Lung (tissue), 12 donors: ENCODE results near the gene TMEM151B. TPM values are rescaled to one million over a fixed set of nuclear protein-coding genes. Genes with fewer than 3 reads are reported as not detected.

ENCODE experiments used
- ATAC-seq: fragments of 200-7000 bp; cut with Tn5 transposase; one replicate; pipeline ENCODE4 v1.9.1; 2020; ENCODE audit warnings: moderate number of reproducible peaks; ENCODE audit not compliant: insufficient read depth, low FRiP score
- DNase-seq, 3 donors: peaks; one replicate each; pipeline ENCODE4 v3.0.0-alpha.2; 2013 to 2017
- H3K27ac ChIP-seq, 2 donors: one replicate each; pipeline ENCODE4 v1.5.1; 2013; ENCODE audit warnings: mild to moderate bottlenecking in 2 of 2, moderate library complexity in 2 of 2, control low read depth in 1 of 2, inconsistent platforms in 1 of 2, low read depth in 1 of 2, low read length in 1 of 2
- H3K27me3 ChIP-seq, 3 donors: one replicate each; pipeline ENCODE4 v1.5.1; 2013; ENCODE audit warnings: low read length in 2 of 3; ENCODE audit not compliant: control insufficient read depth in 3 of 3, insufficient read depth in 3 of 3
- H3K36me3 ChIP-seq, 4 donors: one replicate each; pipeline ENCODE4 v1.5.1; 2013; ENCODE audit warnings: low read length in 4 of 4, mild to moderate bottlenecking in 1 of 4, moderate library complexity in 1 of 4; ENCODE audit not compliant: control insufficient read depth in 4 of 4, insufficient read depth in 4 of 4
- H3K4me1 ChIP-seq, 5 donors: one replicate each; pipeline ENCODE4 v1.5.1; 2013; ENCODE audit warnings: low read length in 5 of 5, mild to moderate bottlenecking in 2 of 5, moderate library complexity in 1 of 5; ENCODE audit not compliant: control insufficient read depth in 5 of 5, insufficient read depth in 5 of 5
- H3K4me3 ChIP-seq: one replicate; pipeline ENCODE4 v1.5.1; 2013; ENCODE audit warnings: mild to moderate bottlenecking, control low read depth, moderate library complexity
- H3K9ac ChIP-seq, 2 donors: one replicate each; pipeline ENCODE4 v1.5.1; 2013; ENCODE audit warnings: low read length in 2 of 2, control low read depth in 1 of 2; ENCODE audit not compliant: insufficient read depth in 1 of 2
- H3K9me3 ChIP-seq, 4 donors: one replicate each; pipeline ENCODE4 v1.5.1; 2013; ENCODE audit warnings: low read length in 3 of 4, mild to moderate bottlenecking in 1 of 4, moderate library complexity in 1 of 4; ENCODE audit not compliant: control insufficient read depth in 4 of 4, insufficient read depth in 3 of 4
- CTCF ChIP-seq: IDR thresholded peaks from 2 replicates; pipeline ENCODE4 v1.5.1; 2012; ENCODE audit warnings: mild to moderate bottlenecking; ENCODE audit errors: control extremely low read depth, extremely low read depth
- WGBS, 2 donors: extraction: QIAGEN DNeasy Blood & Tissue Kit; methylation state at CpG; one replicate each; pipeline ENCODE4 v1.1.7; 2013; 5-methylcytosine and 5-hydroxymethylcytosine counted together
- polyA plus RNA-seq, 2 donors: library from polyadenylated mRNA; stranded (reverse); fragments of 200-250 nt; gene quantifications; one replicate each; pipeline ENCODE4 v1.2.1, GENCODE V29; 2013
- total RNA-seq, 2 donors: library from RNA; depleted of rRNA in 1 of 2; stranded (reverse); fragments of >200 nt in 1 of 2; gene quantifications; one replicate each; pipeline ENCODE4 v1.2.1, GENCODE V29; 2014 to 2021
- donor health status: control.
- donor health status: control.
- donor health status: Bipolar disorder and iron deficiency.
- donor health status: healthy.
- donor health status: DM: yes; HTN: yes; CAD: no.

The TMEM151B gene
- total and polyA plus RNA-seq, 4 donors = 0.02 to 0.21 (median 0.08) TPM

- no peak for DNase-seq
- TF ChIP-seq CTCF = no peak
These were observed 31.4 kb upstream of the TMEM151B start for GRCh38 chr6:44238687-44239350.

GRCh38 chr6:44243345-44243744 lies 26.9 kb upstream of the TMEM151B start:
- no peak for DNase-seq
- peaks cover 0 to 10% (median 1%) of the 10 kb centered on the region in 5 donors for H3K4me1 ChIP-seq
- H3K27ac ChIP-seq = no peak overlapping the region
- no peaks in the 10 kb centered on the region for H3K27me3 ChIP-seq
- peaks cover 0 to 3% (median under 1%) of the 10 kb centered on the region in 4 donors for H3K36me3 ChIP-seq
- H3K9ac ChIP-seq = no peak overlapping the region
- no peak for ATAC-seq
- TF ChIP-seq CTCF = no peak
- 97% methylated on average over 7 of the region's 7 CpGs for WGBS, 2 donors
- no peaks in the 10 kb centered on the region for H3K9me3 ChIP-seq
- no peak overlapping the region for H3K4me3 ChIP-seq

More at GRCh38 chr6:44238687-44239350, 31.4 kb upstream of the TMEM151B start:
- Histone ChIP-seq H3K4me3 (no peak overlapping the region), H3K9me3 (no peaks in the 10 kb centered on the region), H3K4me1 (peaks cover 0 to 19% (median 4%) of the 10 kb centered on the region in 5 donors), H3K27me3 (no peaks in the 10 kb centered on the region), H3K9ac (no peak overlapping the region), H3K36me3 (no peaks in the 10 kb centered on the region), H3K27ac (peak overlapping the region in 1 of 2 donors; percentile 47)
- no peak for ATAC-seq
- 89 to 93% methylated on average over 7 of the region's 7 CpGs for WGBS, 2 donors

- H3K9ac ChIP-seq = no peak overlapping the region
These were observed 24.8 kb upstream of the TMEM151B start for GRCh38 chr6:44245391-44245911.

More at GRCh38 chr6:44245391-44245911, 24.8 kb upstream of the TMEM151B start:
- Histone ChIP-seq H3K4me3 (no peak overlapping the region), H3K9me3 (no peaks in the 10 kb centered on the region), H3K4me1 (peaks cover 7 to 22% (median 11%) of the 10 kb centered on the region in 5 donors), H3K27me3 (no peaks in the 10 kb centered on the region), H3K36me3 (peaks cover 10 to 21% (median 20%) of the 10 kb centered on the region in 4 donors), H3K27ac (peak overlapping the region; percentile 94 to 96)
- WGBS, 2 donors = 76 to 87% methylated on average over 12 of the region's 12 CpGs
- DNase-seq (no peak), ATAC-seq (no peak)
- TF ChIP-seq CTCF = no peak
